Measurements from ENCODE around the gene FKBP4. TPM values are rescaled to one million over a fixed set of nuclear protein-coding genes. Genes with fewer than 3 reads are reported as not detected.

The FKBP4 gene
- total RNA-seq, 1 donor from 2014 or later, result 47.5 TPM

GRCh38 chr12:2813214-2814185 lies 18.7 kb downstream of the FKBP4 start:
- DNase-seq, result peak; percentile 80

- no peak for DNase-seq
Observed at GRCh38 chr12:2819810-2820209, 25.0 kb downstream of the FKBP4 start.

- no peak for DNase-seq
Observed at GRCh38 chr12:2820432-2820831, 25.7 kb downstream of the FKBP4 start.

GRCh38 chr12:2823483-2823882 lies 28.7 kb downstream of the FKBP4 start:
- no peak for DNase-seq

GRCh38 chr12:2824541-2824940 lies 29.8 kb downstream of the FKBP4 start:
- DNase-seq, result no peak

GRCh38 chr12:2825132-2825531 lies 30.4 kb downstream of the FKBP4 start:
- no peak for DNase-seq

GRCh38 chr12:2826036-2826435 lies 31.3 kb downstream of the FKBP4 start:
- no peak for DNase-seq

GRCh38 chr12:2826721-2827515 lies 32.1 kb downstream of the FKBP4 start:
- peak; percentile 46 for DNase-seq

GRCh38 chr12:2829275-2829674 lies 34.5 kb downstream of the FKBP4 start:
- DNase-seq, result no peak

- DNase-seq, result no peak
Observed at GRCh38 chr12:2832550-2833127, 37.9 kb downstream of the FKBP4 start.

- DNase-seq, result no peak
Observed at GRCh38 chr12:2833327-2833726, 38.6 kb downstream of the FKBP4 start.

- DNase-seq, result no peak
Observed at GRCh38 chr12:2833810-2834209, 39.0 kb downstream of the FKBP4 start.

- DNase-seq, result peak; percentile 34
Observed at GRCh38 chr12:2834581-2835491, 40.1 kb downstream of the FKBP4 start, which contains the start of gene NRIP2. Gene NRIP2, minus strand, starts transcription at chr12:2835035. Its CDS starts 52 bp downstream, at chr12:2834983.

- DNase-seq, result no peak
Observed at GRCh38 chr12:2835691-2836403, 41.1 kb downstream of the FKBP4 start.

GRCh38 chr12:2836574-2836973 lies 41.8 kb downstream of the FKBP4 start:
- no peak for DNase-seq

- no peak for DNase-seq
Observed at GRCh38 chr12:2841056-2841650, 46.4 kb downstream of the FKBP4 start.

- DNase-seq, result no peak
Observed at GRCh38 chr12:2842948-2843347, 48.2 kb downstream of the FKBP4 start.

GRCh38 chr12:2844786-2845185 lies 50.0 kb downstream of the FKBP4 start:
- DNase-seq, result no peak

GRCh38 chr12:2845280-2845679 lies 50.5 kb downstream of the FKBP4 start:
- peak; percentile 78 for DNase-seq

GRCh38 chr12:2851931-2852330 lies 57.2 kb downstream of the FKBP4 start:
- no peak for DNase-seq

GRCh38 chr12:2853626-2854025 lies 58.9 kb downstream of the FKBP4 start:
- peak; percentile 85 for DNase-seq
